Endothelial cell (in vitro differentiated cells): ENCODE measurements around the gene BAAT. TPM values are rescaled to one million over a fixed set of nuclear protein-coding genes. Genes with fewer than 3 reads are reported as not detected.
"Not testable (repeated sequence)": the region's sequence is repeated elsewhere in the genome, so short reads cannot be mapped to it uniquely, and the experiment has no call there.

ENCODE experiments used
- DNase-seq: peaks from one replicate; pipeline ENCODE4 v3.0.0; 2021; ENCODE audit warnings: low spot score
- H3K27ac Mint-ChIP-seq: one replicate; pipeline ENCODE4 v1.8.0; 2021; ENCODE audit warnings: mixed read lengths, inconsistent platforms; ENCODE audit not compliant: unreplicated experiment
- H3K27me3 Mint-ChIP-seq: one replicate; pipeline ENCODE4 v1.8.0; 2021; ENCODE audit warnings: mild to moderate bottlenecking, moderate library complexity, mixed read lengths, inconsistent platforms; ENCODE audit not compliant: unreplicated experiment
- H3K36me3 Mint-ChIP-seq: one replicate; pipeline ENCODE4 v1.8.0; 2021; ENCODE audit warnings: mild to moderate bottlenecking, low read depth, mixed read lengths, inconsistent platforms; ENCODE audit not compliant: unreplicated experiment
- H3K4me1 Mint-ChIP-seq: one replicate; pipeline ENCODE4 v1.8.0; 2021; ENCODE audit warnings: mild to moderate bottlenecking, mixed read lengths, inconsistent platforms; ENCODE audit not compliant: unreplicated experiment
- H3K4me3 Mint-ChIP-seq: one replicate; pipeline ENCODE4 v1.8.0; 2021; ENCODE audit warnings: mild to moderate bottlenecking, mixed read lengths, inconsistent platforms; ENCODE audit not compliant: unreplicated experiment
- H3K9me3 Mint-ChIP-seq: one replicate; pipeline ENCODE4 v1.8.0; 2021; ENCODE audit warnings: mixed read lengths, inconsistent platforms; ENCODE audit not compliant: unreplicated experiment
- CTCF ChIP-seq: fragments of 200-600 bp; sonication (generic); IDR thresholded peaks from one replicate; pipeline ENCODE4 v1.5.0; 2021; ENCODE audit warnings: antibody characterized with exemption; ENCODE audit not compliant: unreplicated experiment
- long read RNA-seq: library from polyadenylated mRNA; unstranded; transcript quantifications from one replicate; pipeline ENCODE4 v2.0.0, GENCODE V29; 2020; ENCODE audit not compliant: unreplicated experiment
- total RNA-seq: library from RNA; stranded (reverse); fragmentation: NEBNext Ultra II Directional; extraction: Animal tissue kit (Norgen Biotek cat#: 25700); gene quantifications from one replicate; pipeline ENCODE4 v1.2.1, GENCODE V29; 2021; ENCODE audit not compliant: unreplicated experiment

The BAAT gene
- total RNA-seq: not detected
- long read RNA-seq: 0 reads

DNA sequence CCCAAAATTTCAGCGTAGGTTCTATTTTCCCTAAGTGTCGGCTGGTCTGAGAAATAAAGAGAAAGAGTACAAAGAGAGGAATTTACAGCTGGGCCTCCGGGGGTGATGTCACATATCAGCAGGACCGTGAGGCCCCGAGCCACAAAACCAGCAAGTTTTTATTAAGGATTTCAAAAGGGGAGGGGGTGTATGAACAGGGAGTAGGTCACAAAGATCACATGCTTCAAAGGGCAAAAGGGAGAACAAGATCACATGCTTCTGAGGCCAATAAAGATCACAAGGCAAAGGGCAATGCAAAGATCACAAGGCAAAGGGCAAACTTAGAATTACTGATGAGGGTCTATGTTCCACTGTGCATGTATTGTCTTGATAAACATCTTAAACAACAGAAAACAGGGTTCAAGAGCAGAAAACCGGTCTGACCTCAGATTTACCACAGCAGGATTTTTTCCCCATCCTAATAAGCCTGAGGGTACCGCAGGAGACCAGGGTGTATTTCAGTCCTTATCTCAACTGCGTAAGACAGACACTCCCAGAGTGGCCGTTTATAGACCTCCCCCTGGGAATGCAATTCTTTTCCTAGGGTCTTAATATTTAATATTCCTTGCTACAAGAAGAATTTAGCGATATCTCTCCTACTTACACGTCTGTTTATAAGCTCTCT lies at the start of gene BAAT:
BAAT (minus strand) TSS at position 134 of the 664 bp plus-strand sequence. CDS start 13,602 bp downstream, outside the sequence.
- not testable (repeated sequence) for H3K27ac Mint-ChIP-seq, H3K4me1 Mint-ChIP-seq, H3K9me3 Mint-ChIP-seq, DNase-seq, H3K27me3 Mint-ChIP-seq
- H3K36me3 Mint-ChIP-seq: peaks cover 10% of the 10 kb centered on the region
- peak within 1 kb of the TSS; percentile 22 for H3K4me3 Mint-ChIP-seq

DNA sequence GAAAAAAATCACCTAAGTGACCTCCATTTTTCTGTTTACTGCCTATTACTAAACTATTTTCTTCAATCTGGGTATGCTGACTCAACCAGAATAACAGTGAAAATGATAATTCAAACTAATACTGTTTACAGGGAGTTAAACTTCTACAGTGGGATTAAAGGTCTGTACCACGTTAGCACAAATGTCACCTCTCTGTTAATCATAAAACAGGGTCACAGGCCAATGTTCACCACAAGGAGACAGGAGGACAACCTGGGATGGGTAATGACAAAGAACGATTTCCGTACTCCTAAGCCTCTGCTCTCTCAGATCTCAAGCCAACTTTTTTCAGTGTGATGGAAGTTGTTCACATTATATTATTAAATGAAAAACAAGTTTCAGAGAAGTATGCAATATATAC lies 48.4 kb upstream of the BAAT start:
- no peak for DNase-seq
- Mint-ChIP-seq H3K36me3 (peaks cover 4% of the 10 kb centered on the region), H3K9me3 (no peaks in the 10 kb centered on the region), H3K4me1 (no peaks in the 10 kb centered on the region), H3K27me3 (no peaks in the 10 kb centered on the region), H3K27ac (no peak overlapping the region), H3K4me3 (no peak overlapping the region)
- TF ChIP-seq CTCF: no peak

DNA sequence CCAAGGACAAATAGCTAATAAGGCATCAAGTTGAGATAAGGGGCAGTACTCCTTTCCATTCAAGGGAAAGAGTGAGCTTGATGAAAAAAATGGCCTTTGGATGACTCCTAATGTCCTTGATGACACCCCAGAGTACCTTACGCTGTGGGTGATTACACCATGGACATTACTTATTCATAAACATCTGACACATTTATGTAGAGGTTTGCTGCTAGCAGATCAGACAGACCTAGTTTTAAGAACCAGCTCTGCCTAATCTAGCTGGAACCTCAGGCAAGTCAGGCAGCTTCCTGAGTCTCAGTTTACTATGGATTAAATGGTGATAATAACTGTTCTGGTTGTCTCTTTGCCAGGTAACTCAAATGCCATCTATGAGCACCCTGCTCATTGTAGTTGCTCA lies 47.9 kb upstream of the BAAT start:
- TF ChIP-seq CTCF: no peak
- DNase-seq: no peak
- Mint-ChIP-seq H3K9me3 (no peaks in the 10 kb centered on the region), H3K4me1 (no peaks in the 10 kb centered on the region), H3K4me3 (no peak overlapping the region), H3K27me3 (no peaks in the 10 kb centered on the region), H3K27ac (no peak overlapping the region), H3K36me3 (peaks cover 4% of the 10 kb centered on the region)

DNA sequence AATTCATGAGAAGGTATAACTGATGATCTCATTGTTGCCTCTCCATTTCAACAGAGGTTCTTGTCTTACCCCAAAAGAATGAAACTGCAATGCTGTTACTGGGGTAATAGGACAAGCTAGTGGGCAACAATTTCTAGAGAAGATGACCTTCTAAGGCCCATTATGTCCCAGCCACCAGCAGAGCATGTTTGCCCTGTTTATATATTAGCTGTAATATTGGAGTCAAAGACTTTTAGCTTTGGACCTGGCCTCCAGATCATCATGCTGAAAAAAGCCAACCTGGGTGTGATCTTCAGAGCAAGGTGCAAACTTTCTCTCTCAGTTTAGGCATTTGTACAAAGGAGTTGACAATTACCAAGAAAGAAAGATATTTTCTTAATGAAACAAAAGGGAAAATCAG lies 47.4 kb upstream of the BAAT start:
- no peak overlapping the region for H3K4me3 Mint-ChIP-seq
- H3K4me1 Mint-ChIP-seq: no peaks in the 10 kb centered on the region
- DNase-seq: no peak
- H3K27me3 Mint-ChIP-seq: no peaks in the 10 kb centered on the region
- H3K36me3 Mint-ChIP-seq: peaks cover 4% of the 10 kb centered on the region
- H3K9me3 Mint-ChIP-seq: no peaks in the 10 kb centered on the region
- no peak overlapping the region for H3K27ac Mint-ChIP-seq
- TF ChIP-seq CTCF: no peak

GRCh38 chr9:101429736-101430135 lies 44.9 kb upstream of the BAAT start:
- Mint-ChIP-seq H3K36me3 (peaks cover 4% of the 10 kb centered on the region), H3K4me3 (no peak overlapping the region), H3K27me3 (no peaks in the 10 kb centered on the region), H3K9me3 (no peaks in the 10 kb centered on the region), H3K27ac (no peak overlapping the region), H3K4me1 (no peaks in the 10 kb centered on the region)
- no peak for TF ChIP-seq CTCF
- no peak for DNase-seq
